K562 (cell line): Measurements from ENCODE around the gene KRT1. TPM values are rescaled to one million over a fixed set of nuclear protein-coding genes. Genes with fewer than 3 reads are reported as not detected.

Experiments used
- AFF4 ChIP-seq: sonication (generic); formaldehyde crosslinking; IDR thresholded peaks from 2 replicates; pipeline ENCODE4 v1.8.0; 2023; ENCODE audit warnings: mild to moderate bottlenecking, missing genetic modification reagents
- ARID4B ChIP-seq: sonication (generic); formaldehyde crosslinking; IDR thresholded peaks from 2 replicates; pipeline ENCODE4 v1.8.0; 2022; ENCODE audit warnings: mild to moderate bottlenecking, missing genetic modification reagents
- CAMTA2 ChIP-seq: fragments of 250-450 bp; sonication (Bioruptor Pico); conservative IDR thresholded peaks from 2 replicates; pipeline ENCODE4 v1.5.1; 2022
- ESRRB ChIP-seq: fragments of 250-450 bp; sonication (Bioruptor Pico); IDR thresholded peaks from 2 replicates; pipeline ENCODE4 v1.5.0; 2020; ENCODE audit warnings: mild to moderate bottlenecking, moderate library complexity, borderline replicate concordance
- FIP1L1 ChIP-seq: fragments of 200-400 bp; formaldehyde crosslinking; IDR thresholded peaks from 2 replicates; pipeline ENCODE4 v1.6.1; 2018; ENCODE audit warnings: mild to moderate bottlenecking, low read depth, low read length; ENCODE audit not compliant: poor library complexity, severe bottlenecking
- GATAD2A ChIP-seq: fragments of 450-650 bp; IDR thresholded peaks from 2 replicates; pipeline ENCODE4 v1.6.1; 2017
- KAT8 ChIP-seq: fragments of 450-650 bp; IDR thresholded peaks from 2 replicates; pipeline ENCODE4 v1.6.1; 2016; ENCODE audit warnings: low read depth, mild to moderate bottlenecking
- MAZ ChIP-seq, 2 experiments: fragments of 450-650 bp in 1 of 2; sonication (generic) in 1 of 2; formaldehyde crosslinking; IDR thresholded peaks in 1 of 2; conservative IDR thresholded peaks in 1 of 2; 2 replicates each; pipeline versions ENCODE4 v1.4.0 to v1.5.0; 2020; ENCODE audit warnings: mild to moderate bottlenecking in 1 of 2, missing genetic modification reagents in 1 of 2
- NR3C1 ChIP-seq: sonication (generic); formaldehyde crosslinking; IDR thresholded peaks from 2 replicates; pipeline ENCODE4 v1.8.1; 2022; ENCODE audit warnings: missing genetic modification reagents
- PKNOX1 ChIP-seq: fragments of 450-650 bp; IDR thresholded peaks from 2 replicates; pipeline ENCODE4 v1.6.1; 2016
- POLR2B ChIP-seq: fragments of 450-650 bp; IDR thresholded peaks from 2 replicates; pipeline ENCODE4 v1.6.1; 2018; ENCODE audit warnings: low read depth; ENCODE audit not compliant: partially characterized antibody
- RBM34 ChIP-seq: fragments of 200-400 bp; formaldehyde crosslinking; IDR thresholded peaks from 2 replicates; pipeline ENCODE4 v1.6.1; 2018; ENCODE audit warnings: low read length, borderline replicate concordance; ENCODE audit not compliant: insufficient read depth
- SREBF1 ChIP-seq: fragments of 150-350 bp; IDR thresholded peaks from 2 replicates; pipeline ENCODE4 v1.6.1; 2014; ENCODE audit warnings: antibody characterized with exemption, low read depth, low read length, borderline replicate concordance
- TBP ChIP-seq: optimal IDR thresholded peaks from 2 replicates; pipeline ENCODE3; 2011; ENCODE audit warnings: low read depth, low read length, improper control_type of control experiment
- ZBTB33 ChIP-seq: sonication (generic); formaldehyde crosslinking; IDR thresholded peaks from 2 replicates; pipeline ENCODE4 v1.8.1; 2023; ENCODE audit warnings: mild to moderate bottlenecking, missing genetic modification reagents
- ZNF133 ChIP-seq: fragments of 250-450 bp; sonication (Bioruptor Pico); IDR thresholded peaks from 2 replicates; pipeline ENCODE4 v1.4.0; 2020; ENCODE audit warnings: mild to moderate bottlenecking
- ZNF143 ChIP-seq: sonication (generic); formaldehyde crosslinking; IDR thresholded peaks from 2 replicates; pipeline ENCODE4 v1.9.0; 2022; ENCODE audit warnings: mild to moderate bottlenecking, missing genetic modification reagents
- ZNF23 ChIP-seq: fragments of 250-450 bp; sonication (Bioruptor Pico); IDR thresholded peaks from 2 replicates; pipeline ENCODE4 v1.4.0; 2020; ENCODE audit warnings: mild to moderate bottlenecking
- ZNF384 ChIP-seq: IDR thresholded peaks from 2 replicates; pipeline ENCODE4 v1.6.1; 2012; ENCODE audit warnings: low read depth, low read length, improper control_type of control experiment
- polyA plus RNA-seq, 8 experiments: library from polyadenylated mRNA; depleted of rRNA in 4 of 8; stranded (reverse) in 5 of 8; unstranded in 3 of 8; fragments of >200 nt; fragmentation: Nextera tagmentation in 2 of 8; fragmentation: Illumina TruSeq in 1 of 8; extraction: Ambion mirVana in 2 of 8; extraction: Trizol in 1 of 8; gene quantifications; 2 replicates each; pipeline versions ENCODE4 v1.2.1 to v1.2.3, GENCODE V29; 2011 to 2014; ENCODE audit warnings: inconsistent platforms in 1 of 8, missing spikeins in 1 of 8
- total RNA-seq, 7 experiments: library from RNA; depleted of rRNA in 6 of 7; stranded (reverse); fragments of >200 nt in 6 of 7; fragmentation: Illumina TruSeq in 2 of 7; extraction: Trizol in 2 of 7; gene quantifications; 2 replicates each; pipeline versions ENCODE4 v1.2.1 to v1.2.3, GENCODE V29; 2011 to 2021; ENCODE audit warnings: low replicate concordance in 1 of 7

Gene KRT1
- total and polyA plus RNA-seq, 9 of the 15 experiments (the other 6 are each of a cell fraction or from before 2014, with no cell fraction given), result 0.18 TPM; not detected in 8

GRCh38 chr12:52708010-52708409, 27.8 kb upstream of the KRT1 start (continued):
- TF ChIP-seq AFF4 (CRISPR knock-in tag) (no peak), TBP (no peak), ARID4B (CRISPR knock-in tag) (no peak), CAMTA2 (CRISPR knock-in tag) (no peak), ZNF23 (CRISPR knock-in tag) (no peak), ESRRB (CRISPR knock-in tag) (no peak), FIP1L1 (no peak), ZNF143 (CRISPR knock-in tag) (no peak), SREBF1 (no peak), ZNF133 (CRISPR knock-in tag) (no peak), PKNOX1 (peak; percentile 45), MAZ (CRISPR knock-in tag; conservative IDR thresholded peaks at IDR 0.05 in 1 of 2, IDR thresholded peaks at IDR 0.05 in 1 of 2) (peak in 1 of 2 experiments; percentile 17; a peak in 1 of 4 replicates), KAT8 (no peak), NR3C1 (CRISPR knock-in tag) (no peak), ZNF384 (peak; percentile 64), GATAD2A (no peak), ZBTB33 (no peak), RBM34 (no peak), POLR2B (no peak)
